ENCODE data around the gene PUM2.

PUM2 gene

DNA sequence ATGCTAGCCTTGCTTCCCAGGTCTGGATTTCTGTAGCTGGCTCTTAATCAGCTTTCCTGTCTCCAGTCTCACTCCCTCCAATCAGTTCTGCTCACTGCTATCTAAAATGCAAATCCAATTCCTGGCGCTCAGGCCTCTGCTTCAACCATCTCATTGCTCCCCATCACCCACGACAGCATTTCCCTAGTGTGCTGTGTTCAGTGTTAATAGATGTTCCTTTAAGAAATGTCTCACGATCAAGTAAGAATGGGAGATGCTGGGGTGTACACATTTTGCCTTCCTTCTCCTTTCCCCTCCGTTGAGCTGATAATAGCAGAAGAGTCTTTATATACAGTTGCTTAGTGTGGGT is 1.6 kb upstream of the PUM2 start:
- ChIA-PET CTCF (interaction anchor here (0.9 to 2.4 kb wide), 3 partner anchors 27 to 298 kb away, joined by 3 to 9 read pairs (median 4); no protein-coding TSS in a partner anchor), POLR2A (interaction anchor here (0.9 to 3.1 kb wide), 10 partner anchors 8 to 98 kb away, joined by 3 to 13 read pairs (median 4); partner anchors contain the start of gene RHOB)
- DNase-seq (ENCODE audit: extremely low spot score): no peak
- TF ChIP-seq LEF1 (IDR thresholded peaks at IDR 0.05; ENCODE audit: borderline replicate concordance) (no peak), SUZ12 (IDR thresholded peaks at IDR 0.05) (no peak), HDGF (IDR thresholded peaks at IDR 0.05; ENCODE audit: borderline replicate concordance) (no peak), FOXK2 (IDR thresholded peaks at IDR 0.05) (no peak), L3MBTL2 (conservative IDR thresholded peaks at IDR 0.05) (no peak), TARDBP (IDR thresholded peaks at IDR 0.05) (no peak), BHLHE40 (IDR thresholded peaks at IDR 0.05; ENCODE audit: borderline replicate concordance) (no peak), NFRKB (IDR thresholded peaks at IDR 0.05) (no peak), CTBP1 (IDR thresholded peaks at IDR 0.05; ENCODE audit: borderline replicate concordance) (no peak), FOXM1 (IDR thresholded peaks at IDR 0.05; ENCODE audit: borderline replicate concordance) (no peak), FOXA1 (IDR thresholded peaks at IDR 0.05) (no peak), ARNT (IDR thresholded peaks at IDR 0.05) (no peak), SP1 (IDR thresholded peaks at IDR 0.05) (no peak), ZNF384 (IDR thresholded peaks at IDR 0.05) (no peak), ELF4 (IDR thresholded peaks at IDR 0.05) (no peak)
- TF ChIP-seq, protein P1, sequence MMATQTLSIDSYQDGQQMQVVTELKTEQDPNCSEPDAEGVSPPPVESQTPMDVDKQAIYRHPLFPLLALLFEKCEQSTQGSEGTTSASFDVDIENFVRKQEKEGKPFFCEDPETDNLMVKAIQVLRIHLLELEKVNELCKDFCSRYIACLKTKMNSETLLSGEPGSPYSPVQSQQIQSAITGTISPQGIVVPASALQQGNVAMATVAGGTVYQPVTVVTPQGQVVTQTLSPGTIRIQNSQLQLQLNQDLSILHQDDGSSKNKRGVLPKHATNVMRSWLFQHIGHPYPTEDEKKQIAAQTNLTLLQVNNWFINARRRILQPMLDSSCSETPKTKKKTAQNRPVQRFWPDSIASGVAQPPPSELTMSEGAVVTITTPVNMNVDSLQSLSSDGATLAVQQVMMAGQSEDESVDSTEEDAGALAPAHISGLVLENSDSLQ (IDR thresholded peaks at IDR 0.05): no peak

DNA sequence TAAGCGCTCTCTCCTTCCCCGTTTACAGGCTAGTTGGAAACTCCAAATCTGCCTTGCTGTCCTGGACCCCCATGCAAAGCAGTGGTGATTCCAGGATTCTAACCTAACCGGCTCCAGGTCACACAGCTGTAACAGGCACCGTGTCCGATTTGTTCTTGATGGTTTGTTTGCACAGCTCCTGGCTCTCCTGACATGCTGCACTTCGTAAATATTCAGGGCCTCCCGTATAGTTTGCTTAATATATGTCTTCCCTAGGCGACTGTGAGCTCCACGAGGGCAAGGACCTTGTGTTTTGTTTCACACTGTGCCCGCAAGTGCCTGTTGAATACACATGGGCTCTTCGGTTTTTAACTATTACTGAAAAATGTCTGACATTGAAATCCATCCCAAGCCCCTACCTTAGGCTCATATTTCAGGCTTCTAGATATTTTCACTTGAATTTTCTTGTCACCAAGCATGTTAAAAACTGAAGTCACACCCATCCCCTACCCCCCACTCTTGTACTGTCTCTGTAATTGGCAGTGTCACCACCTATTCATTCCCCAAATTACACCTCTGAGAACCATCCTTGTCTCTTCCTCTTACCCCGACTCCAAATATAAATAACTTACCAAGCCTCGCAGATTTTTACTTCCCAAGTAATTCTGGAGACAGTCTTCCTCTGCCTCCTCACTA is 1.0 kb upstream of the PUM2 start:
- ChIA-PET POLR2A (interaction anchor here (0.9 to 3.1 kb wide), 12 partner anchors 9 to 299 kb away, joined by 3 to 13 read pairs (median 4); partner anchors contain the start of genes HS1BP3 and RHOB), CTCF (interaction anchor here (2.4 kb wide), 1 partner anchor 27 kb away, joined by 9 read pairs; no protein-coding TSS in a partner anchor)
- TF ChIP-seq BHLHE40 (IDR thresholded peaks at IDR 0.05; ENCODE audit: borderline replicate concordance) (no peak), NFRKB (IDR thresholded peaks at IDR 0.05) (no peak), TARDBP (IDR thresholded peaks at IDR 0.05) (no peak), SUZ12 (IDR thresholded peaks at IDR 0.05) (no peak), HDGF (IDR thresholded peaks at IDR 0.05; ENCODE audit: borderline replicate concordance) (no peak), FOXK2 (IDR thresholded peaks at IDR 0.05) (no peak), FOXM1 (IDR thresholded peaks at IDR 0.05; ENCODE audit: borderline replicate concordance) (no peak), ARNT (IDR thresholded peaks at IDR 0.05) (no peak), ZNF384 (IDR thresholded peaks at IDR 0.05) (no peak)
- no peak for DNase-seq (ENCODE audit: extremely low spot score)

DNA sequence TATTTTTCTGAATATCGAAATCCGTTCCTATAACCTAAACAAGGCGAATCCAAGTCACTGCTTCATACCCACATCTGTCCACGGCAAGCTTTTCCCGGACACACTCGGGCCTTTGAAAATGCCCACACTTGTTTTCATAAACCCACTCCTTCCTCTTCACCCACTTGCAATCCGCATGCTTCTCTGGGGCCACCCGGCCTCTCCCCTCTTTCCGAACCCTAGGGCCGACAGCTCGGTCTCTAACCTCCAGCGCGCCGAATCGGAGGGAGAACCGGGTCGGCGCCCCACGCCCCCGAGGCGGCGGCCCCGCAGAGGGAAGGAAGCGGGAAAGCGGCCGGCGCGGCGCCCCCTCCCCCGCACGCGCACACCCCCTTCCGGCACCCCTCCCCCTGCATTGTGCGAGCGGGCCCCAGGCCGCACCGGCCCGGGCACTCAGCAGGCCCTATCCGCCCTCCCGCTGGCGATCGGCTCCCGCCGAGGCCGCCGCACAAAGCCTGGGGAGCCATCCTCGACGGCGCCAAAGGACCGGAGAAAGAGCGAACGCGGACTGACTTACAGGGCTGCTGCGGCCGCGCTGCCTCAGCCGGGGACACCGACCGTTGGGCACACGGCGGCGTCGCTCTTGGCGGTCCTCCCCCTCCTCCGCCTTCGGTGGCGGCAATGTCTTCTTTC is 467 bp downstream of the PUM2 start:
- TF ChIP-seq BHLHE40 (IDR thresholded peaks at IDR 0.05; ENCODE audit: borderline replicate concordance) (no peak), ARNT (IDR thresholded peaks at IDR 0.05) (no peak), FOXK2 (IDR thresholded peaks at IDR 0.05) (no peak), L3MBTL2 (conservative IDR thresholded peaks at IDR 0.05) (peak; percentile 20; the same call in 1 of the 2 replicates), SUZ12 (IDR thresholded peaks at IDR 0.05) (no peak), SP1 (IDR thresholded peaks at IDR 0.05) (no peak), ZNF384 (IDR thresholded peaks at IDR 0.05) (no peak), FOXA1 (IDR thresholded peaks at IDR 0.05) (no peak)
- ChIA-PET CTCF (no interaction called here), POLR2A (interaction anchor here (0.8 to 1.0 kb wide), 3 partner anchors 32 to 98 kb away, joined by 3 read pairs; no protein-coding TSS in a partner anchor)
- peak; percentile 52 for DNase-seq (ENCODE audit: extremely low spot score)

DNA sequence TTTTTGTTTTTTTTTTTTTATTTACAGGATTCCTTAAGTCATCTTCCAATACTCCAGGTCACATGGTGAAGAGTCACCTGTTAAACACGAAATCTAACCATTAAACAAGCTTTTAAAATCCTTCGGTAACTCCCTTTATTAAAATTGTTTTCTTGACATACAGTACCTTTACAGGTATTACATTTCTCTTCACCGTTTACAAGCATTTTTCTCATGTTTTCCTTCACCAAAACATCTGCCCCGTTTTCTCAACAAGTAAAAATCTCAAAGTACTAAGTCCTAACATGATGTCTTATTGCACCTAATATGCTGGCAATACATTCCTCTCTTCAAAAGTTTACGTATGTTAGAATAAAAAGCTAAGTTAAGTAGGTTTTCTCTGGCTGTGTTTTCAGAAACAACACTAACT is 1.1 kb downstream of the PUM2 start:
- POLR2A ChIA-PET: interaction anchor here (0.8 to 1.0 kb wide), 3 partner anchors 33 to 99 kb away, joined by 3 read pairs; no protein-coding TSS in a partner anchor
- no peak for DNase-seq (ENCODE audit: extremely low spot score)
- CTCF ChIA-PET: no interaction called here
- no peak for TF ChIP-seq CTBP1 (IDR thresholded peaks at IDR 0.05; ENCODE audit: borderline replicate concordance)
- TF ChIP-seq FOXK2 (IDR thresholded peaks at IDR 0.05): no peak
- TF ChIP-seq ARNT (IDR thresholded peaks at IDR 0.05): no peak
- no peak for TF ChIP-seq NFRKB (IDR thresholded peaks at IDR 0.05)
- no peak for TF ChIP-seq SUZ12 (IDR thresholded peaks at IDR 0.05)
- no peak for TF ChIP-seq ELF4 (IDR thresholded peaks at IDR 0.05)
- no peak for TF ChIP-seq HDGF (IDR thresholded peaks at IDR 0.05; ENCODE audit: borderline replicate concordance)
- no peak for TF ChIP-seq L3MBTL2 (conservative IDR thresholded peaks at IDR 0.05)
- no peak for TF ChIP-seq TARDBP (IDR thresholded peaks at IDR 0.05)
- TF ChIP-seq BHLHE40 (IDR thresholded peaks at IDR 0.05; ENCODE audit: borderline replicate concordance): no peak
- TF ChIP-seq FOXA1 (IDR thresholded peaks at IDR 0.05): no peak
- no peak for TF ChIP-seq ZNF384 (IDR thresholded peaks at IDR 0.05)
- no peak for TF ChIP-seq LEF1 (IDR thresholded peaks at IDR 0.05; ENCODE audit: borderline replicate concordance)
- TF ChIP-seq SP1 (IDR thresholded peaks at IDR 0.05): no peak
- no peak for TF ChIP-seq FOXM1 (IDR thresholded peaks at IDR 0.05; ENCODE audit: borderline replicate concordance)

DNA sequence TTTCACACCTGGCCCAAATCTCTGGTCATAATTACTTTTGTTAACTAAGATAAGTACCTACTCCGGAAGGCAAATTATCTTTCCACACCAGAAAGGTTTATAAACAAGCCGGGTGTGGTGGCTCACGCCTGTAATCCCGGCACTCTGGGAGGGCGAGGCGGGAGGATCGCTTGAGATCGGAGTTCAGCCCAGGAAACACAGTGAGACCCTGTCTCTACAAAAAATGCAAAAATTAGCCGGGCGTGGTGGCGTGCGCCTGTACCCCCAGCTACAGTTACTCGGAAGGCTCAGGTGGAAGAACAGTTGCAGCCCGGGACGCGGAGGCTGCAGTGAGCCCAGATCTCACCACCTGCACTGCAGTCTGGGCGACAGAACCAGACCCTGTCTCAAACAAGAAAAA is 2.1 kb downstream of the PUM2 start:
- DNase-seq (ENCODE audit: extremely low spot score): no peak
- ChIA-PET CTCF (no interaction called here), POLR2A (interaction anchor here (1.2 kb wide), 1 partner anchor 98 kb away, joined by 3 read pairs; the partner anchor contains the start of gene RHOB)
- no peak for TF ChIP-seq FOXM1 (IDR thresholded peaks at IDR 0.05; ENCODE audit: borderline replicate concordance)
- no peak for TF ChIP-seq BHLHE40 (IDR thresholded peaks at IDR 0.05; ENCODE audit: borderline replicate concordance)
- no peak for TF ChIP-seq ZNF384 (IDR thresholded peaks at IDR 0.05)
- no peak for TF ChIP-seq FOXA1 (IDR thresholded peaks at IDR 0.05)
- no peak for TF ChIP-seq CTBP1 (IDR thresholded peaks at IDR 0.05; ENCODE audit: borderline replicate concordance)
- no peak for TF ChIP-seq HDGF (IDR thresholded peaks at IDR 0.05; ENCODE audit: borderline replicate concordance)
- TF ChIP-seq ELF4 (IDR thresholded peaks at IDR 0.05): no peak
- TF ChIP-seq LEF1 (IDR thresholded peaks at IDR 0.05; ENCODE audit: borderline replicate concordance): no peak
- TF ChIP-seq, protein P1 (IDR thresholded peaks at IDR 0.05): no peak
- no peak for TF ChIP-seq SP1 (IDR thresholded peaks at IDR 0.05)
- no peak for TF ChIP-seq ARNT (IDR thresholded peaks at IDR 0.05)
- TF ChIP-seq NFRKB (IDR thresholded peaks at IDR 0.05): no peak
- no peak for TF ChIP-seq TARDBP (IDR thresholded peaks at IDR 0.05)
- no peak for TF ChIP-seq FOXK2 (IDR thresholded peaks at IDR 0.05)
- TF ChIP-seq L3MBTL2 (conservative IDR thresholded peaks at IDR 0.05): no peak
- TF ChIP-seq SUZ12 (IDR thresholded peaks at IDR 0.05): no peak
